Head of caudate nucleus (tissue), 42 donors: ENCODE results near the gene RAB5IF.
"Not testable (repeated sequence)": the region's sequence is repeated elsewhere in the genome, so short reads cannot be mapped to it uniquely, and the experiment has no call there.

Source experiments
- DNase-seq, 42 donors: peaks; one replicate each; pipeline versions ENCODE4 v3.0.0 to v3.0.0-alpha.2; 2020 to 2021; ENCODE audit warnings: mixed read lengths in 7 of 42
- intact Hi-C: fragments of 100-400 bp; cut with DNase I; formaldehyde crosslinking; loops from one replicate; pipeline ENCODE4 v1.15.0; 2022

The RAB5IF gene, protein sequence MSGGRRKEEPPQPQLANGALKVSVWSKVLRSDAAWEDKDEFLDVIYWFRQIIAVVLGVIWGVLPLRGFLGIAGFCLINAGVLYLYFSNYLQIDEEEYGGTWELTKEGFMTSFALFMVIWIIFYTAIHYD

DNA sequence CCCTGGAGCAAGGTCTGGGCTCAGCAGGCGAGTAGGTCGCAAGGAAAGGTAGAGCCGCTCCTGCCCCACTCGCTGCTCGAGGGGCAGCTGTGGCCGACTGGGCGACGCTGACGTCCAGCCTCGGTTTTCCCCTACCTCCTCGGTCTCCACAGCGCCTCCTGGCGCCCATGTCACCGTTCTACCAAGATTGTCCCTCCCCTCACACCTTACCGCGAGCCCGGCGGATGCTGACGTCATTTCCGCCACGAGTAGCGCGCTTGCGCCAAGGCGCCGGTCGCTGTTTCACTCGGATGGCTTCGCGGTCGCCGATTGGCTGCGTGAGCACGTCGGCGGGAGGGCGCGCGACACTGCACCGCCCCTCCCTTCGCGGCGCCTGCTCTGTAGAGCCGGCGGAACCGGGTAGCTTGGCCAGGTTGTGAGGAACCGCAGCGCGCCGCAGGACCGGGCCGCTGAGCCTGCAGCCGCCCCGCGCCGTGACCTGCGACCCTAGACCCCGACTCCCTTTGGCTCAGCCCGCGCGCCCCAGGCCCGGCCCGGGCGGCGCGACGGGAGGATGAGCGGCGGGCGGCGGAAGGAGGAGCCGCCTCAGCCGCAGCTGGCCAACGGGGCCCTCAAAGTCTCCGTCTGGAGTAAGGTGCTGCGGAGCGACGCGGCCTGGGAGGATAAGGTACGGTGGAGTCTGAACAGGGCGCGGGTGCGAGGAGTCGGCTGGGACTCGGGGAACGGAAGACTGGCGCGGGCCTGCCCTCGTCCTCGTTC is at the start of gene RAB5IF:
Gene RAB5IF, plus strand, starts transcription at position 381 of the 759 bp plus-strand sequence. Its CDS starts 173 bp downstream, at position 554.
- DNase-seq = peak; percentile 91 to 100 (median 97)
- intact Hi-C loops = loop anchor here (10.0 kb wide), 3 partner anchors 139 to 279 kb away; partner anchors contain the start of gene NDRG3

DNA sequence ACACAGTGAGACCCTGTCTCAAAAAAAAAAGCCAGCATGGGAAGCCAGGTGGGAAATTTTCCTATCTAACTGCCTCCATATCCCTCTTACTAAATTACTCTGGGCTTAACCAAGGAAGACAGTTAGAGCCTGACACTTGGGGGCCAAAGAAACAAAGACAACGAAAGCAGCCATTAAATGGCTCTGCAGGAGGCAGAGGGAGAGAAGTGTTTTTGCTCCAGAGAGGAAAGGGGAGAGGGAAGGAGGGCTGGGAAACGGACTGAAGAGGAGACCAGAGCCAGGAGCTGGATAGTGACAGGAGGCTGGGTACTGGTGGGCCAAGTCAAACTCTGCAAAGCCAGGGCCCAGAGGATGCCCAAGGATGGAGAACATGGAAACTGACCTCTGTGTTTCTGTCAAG is 42.9 kb upstream of the RAB5IF start:
- intact Hi-C loops = no loop called here
- DNase-seq = no peak

DNA sequence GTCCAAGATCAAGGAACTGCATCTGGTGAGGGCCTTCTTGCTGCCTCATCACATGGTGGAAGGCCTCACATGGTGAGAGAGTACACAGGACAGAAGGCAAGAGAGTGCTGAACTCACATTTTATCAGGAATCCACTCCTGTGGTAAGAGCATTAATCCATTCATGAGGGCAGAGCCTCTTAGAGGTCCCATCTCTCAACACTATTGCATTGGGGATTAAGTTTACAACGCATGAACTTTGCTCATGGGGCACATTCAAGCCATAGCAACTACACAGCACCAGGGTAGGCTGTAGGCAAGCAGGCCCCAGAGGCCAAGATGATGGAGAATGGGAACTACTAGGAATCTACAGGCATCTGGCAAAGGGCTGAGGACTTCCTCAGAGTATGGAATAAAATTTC is 42.2 kb upstream of the RAB5IF start:
- intact Hi-C loops = no loop called here
- DNase-seq = no peak

DNA sequence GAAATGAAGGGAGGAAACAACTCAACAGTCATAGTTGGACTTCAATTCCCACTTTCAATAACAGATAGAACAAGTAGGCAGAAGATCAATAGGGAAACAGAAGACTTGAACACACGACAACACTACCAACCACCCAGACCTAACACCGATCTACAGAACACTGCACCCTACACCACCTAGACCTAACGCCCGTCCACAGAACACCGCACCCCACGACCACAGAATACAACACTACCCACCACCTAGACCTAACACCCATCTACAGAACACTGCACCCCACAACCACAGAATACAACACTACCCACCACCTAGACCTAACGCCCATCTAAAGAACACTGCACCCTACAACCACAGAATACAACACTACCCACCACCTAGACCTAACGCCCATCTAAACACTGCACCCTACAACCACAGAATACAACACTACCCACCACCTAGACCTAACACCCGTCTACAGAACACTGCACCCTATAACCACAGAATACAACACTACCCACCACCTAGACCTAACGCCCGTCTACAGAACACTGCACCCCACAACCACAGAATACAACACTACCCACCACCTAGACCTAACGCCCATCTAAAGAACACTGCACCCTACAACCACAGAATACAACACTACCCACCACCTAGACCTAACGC is 41.4 kb upstream of the RAB5IF start:
- intact Hi-C loops, DNase-seq: not testable (repeated sequence)

DNA sequence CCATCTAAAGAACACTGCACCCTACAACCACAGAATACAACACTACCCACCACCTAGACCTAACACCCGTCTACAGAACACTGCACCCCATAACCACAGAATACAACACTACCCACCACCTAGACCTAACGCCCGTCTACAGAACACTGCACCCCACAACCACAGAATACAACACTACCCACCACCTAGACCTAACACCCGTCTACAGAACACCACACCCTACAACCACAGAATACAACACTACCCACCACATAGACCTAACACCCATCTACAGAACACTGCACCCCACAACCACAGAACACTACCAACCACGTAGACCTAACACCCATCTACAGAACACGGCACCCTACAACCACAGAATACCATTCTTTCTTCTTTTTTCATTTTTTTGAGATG is 40.9 kb upstream of the RAB5IF start:
- intact Hi-C loops, DNase-seq: not testable (repeated sequence)

DNA sequence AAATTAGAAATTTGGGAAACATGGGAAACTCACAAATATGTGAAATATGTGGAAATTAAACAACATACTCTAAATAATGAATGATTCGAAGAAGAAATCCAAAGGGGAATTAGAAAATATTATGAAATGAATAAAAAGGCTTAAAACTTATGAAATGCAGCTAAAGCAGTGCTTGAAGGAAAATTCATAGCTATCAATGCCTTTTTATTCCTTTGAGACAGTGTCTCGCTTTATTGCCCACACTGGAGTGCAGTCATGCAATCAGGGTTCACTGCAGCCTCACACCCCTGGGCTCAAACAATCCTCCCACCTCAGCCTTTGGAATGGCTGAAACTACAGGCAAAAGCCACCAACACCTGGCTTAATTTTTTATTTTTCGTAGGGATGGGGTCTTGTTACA is 40.1 kb upstream of the RAB5IF start:
- no peak for DNase-seq
- intact Hi-C loops = no loop called here

DNA sequence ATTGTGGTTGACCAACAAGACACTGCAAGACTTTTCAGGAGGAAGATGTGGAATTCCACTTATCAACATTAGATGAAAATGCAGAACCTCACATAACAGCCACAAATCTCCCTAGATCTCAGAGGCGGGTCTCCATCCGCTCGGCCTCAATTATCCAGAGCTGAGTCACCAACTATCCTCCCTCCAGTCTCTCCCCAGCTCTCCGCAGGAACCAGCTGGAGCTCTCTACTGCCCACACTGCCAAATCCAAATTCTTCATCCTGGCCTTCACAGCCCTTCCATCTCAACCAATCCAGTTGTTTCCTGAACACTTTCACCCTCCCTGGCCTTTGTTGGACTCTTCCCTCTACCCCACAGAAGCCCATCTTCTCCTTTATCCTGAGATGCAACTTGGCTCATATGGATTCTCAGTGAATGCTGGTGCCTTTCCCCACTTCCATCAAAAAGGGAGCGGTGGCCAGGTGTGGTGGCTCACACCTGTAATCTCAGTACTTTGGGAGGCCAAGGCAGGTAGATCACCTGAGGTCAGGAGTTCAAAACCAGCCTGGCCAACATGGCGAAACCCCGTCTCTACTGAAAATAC is 35.6 kb upstream of the RAB5IF start:
- DNase-seq = no peak
- intact Hi-C loops = no loop called here

DNA sequence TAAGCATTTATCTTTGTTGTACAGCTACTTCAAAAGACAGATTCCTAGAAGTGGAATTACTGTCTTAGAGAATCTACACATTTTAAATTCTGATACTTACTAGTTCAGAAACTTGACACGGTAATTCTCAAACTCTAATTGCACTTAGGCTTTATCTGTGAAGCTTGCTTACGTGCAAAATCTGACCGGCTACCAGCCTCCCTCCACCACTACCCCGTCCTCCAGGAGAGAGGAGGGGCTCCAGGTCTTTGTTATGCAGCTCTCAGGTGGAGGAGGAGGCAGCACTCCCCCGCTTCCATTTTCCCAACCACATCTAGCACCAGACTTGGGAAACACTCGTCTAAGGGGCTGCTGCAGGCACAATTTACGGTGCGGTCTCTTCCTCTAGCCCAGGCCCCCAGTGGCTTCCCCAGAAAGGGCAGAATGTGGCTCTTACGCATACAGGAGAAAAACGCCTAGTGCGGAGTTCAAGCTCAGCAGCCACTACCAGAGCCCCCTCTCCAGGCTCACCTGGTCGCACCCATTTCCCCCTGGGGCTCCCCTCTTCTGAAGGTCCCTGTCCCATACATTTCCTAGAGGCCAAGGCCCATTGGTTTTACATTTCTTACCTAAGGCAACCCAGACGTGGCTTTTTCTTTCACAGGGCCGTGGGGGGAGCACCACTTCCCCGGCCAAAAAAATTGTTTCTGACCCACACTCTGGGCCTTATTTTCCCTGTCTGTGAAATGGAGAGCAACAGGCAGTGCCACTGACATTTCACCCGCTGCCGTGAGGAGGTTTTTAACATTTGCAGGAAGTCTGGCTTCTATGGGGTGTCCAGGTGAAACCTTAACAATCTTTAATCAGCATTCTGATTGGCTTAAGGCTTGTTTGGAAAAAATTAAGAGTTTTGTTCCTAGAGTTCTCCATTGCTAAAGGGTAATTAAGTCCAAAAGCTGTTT is 33.7 kb upstream of the RAB5IF start:
- DNase-seq = no peak
- intact Hi-C loops = no loop called here

DNA sequence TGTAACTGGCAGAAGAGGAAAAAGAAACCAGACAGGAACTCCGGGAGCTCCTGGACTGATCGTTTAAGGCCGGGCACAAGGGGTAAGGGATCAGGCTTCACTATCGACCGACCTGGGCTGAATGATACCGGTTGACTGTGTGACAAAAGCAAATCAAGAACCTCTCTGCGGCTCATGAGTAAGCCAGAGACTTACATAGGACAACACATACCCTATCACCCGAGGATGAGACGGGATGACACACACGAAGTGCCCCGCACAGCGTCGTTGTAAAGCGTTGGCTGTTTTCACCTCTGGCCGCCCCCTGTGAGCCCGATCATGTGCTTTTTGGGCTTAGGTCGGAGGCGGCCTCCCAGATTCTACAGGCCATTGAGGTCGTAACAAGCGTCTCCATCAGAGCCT is 32.9 kb upstream of the RAB5IF start:
- intact Hi-C loops = no loop called here
- no peak for DNase-seq

DNA sequence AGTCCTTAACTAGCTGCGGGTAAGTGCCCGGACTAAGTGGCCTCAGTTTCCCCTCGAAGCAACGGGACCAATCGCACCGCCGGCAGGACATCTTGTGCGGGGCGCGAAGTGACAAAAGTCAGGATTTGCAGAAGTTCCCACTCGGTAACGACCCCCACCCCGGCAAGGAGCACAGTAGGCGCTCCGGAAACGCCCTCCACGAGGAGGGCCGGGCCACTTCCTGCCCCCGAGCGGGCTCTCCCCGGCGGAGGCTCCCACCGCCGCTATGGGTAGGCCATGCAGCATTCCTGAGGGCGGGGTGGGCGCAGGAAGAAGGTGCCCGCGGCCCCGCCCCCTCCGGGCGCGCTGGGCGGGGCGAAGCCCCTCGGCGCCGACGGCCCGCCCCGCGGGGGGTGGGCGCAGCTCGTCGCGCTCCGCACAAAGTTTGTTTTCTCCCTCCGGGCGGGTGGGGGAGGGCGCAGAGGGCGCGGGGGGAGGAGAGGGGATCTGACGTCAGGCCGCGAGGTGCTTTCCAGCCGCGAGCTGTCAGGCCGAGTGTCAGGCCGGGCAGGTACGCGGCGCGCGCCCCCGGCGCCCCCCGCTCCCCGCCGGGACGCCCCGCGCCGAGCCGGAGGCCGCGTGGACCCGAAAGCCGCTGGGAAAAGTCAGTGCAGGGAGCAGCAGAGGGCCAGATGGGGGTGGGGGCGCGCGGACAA is 32.3 kb upstream of the RAB5IF start, which contains the start of gene TGIF2:
Gene TGIF2, plus strand, starts transcription at position 495 of the 695 bp plus-strand sequence. CDS start 5,178 bp downstream, outside the sequence.
- intact Hi-C loops = no loop called here
- peak in 37 of 42 donors; percentile 22 to 71 (median 45) for DNase-seq

DNA sequence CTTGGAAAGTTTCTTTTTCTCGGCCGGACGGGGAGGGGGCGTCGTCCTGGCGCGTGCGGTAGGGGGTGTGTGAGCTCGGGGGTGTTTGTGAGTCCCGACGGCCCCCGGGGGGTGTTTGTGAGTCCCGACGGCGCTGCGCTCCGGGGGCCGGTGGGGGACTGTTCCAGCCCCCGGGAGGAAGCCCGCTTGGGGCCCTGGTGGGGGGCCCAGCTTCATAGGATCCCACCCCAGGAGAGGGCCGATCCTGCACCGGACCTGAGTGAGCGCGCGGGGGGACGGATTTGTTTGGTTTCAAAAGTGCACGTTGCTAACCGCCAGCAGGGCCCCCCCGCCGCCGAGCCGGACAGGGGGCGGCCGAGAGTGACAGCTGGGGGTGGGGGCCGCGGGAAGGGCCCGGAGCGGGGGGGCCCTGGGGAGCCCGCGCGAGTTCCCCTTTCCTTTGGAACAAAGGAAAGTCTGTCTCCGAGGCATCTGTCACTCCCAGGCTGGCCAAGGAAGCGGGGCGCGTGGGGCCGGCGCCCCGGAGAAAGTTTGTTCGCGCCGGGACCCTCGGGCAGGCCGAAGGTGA is 31.7 kb upstream of the RAB5IF start:
- DNase-seq = peak in 35 of 42 donors; percentile 18 to 73 (median 42)
- intact Hi-C loops = no loop called here

DNA sequence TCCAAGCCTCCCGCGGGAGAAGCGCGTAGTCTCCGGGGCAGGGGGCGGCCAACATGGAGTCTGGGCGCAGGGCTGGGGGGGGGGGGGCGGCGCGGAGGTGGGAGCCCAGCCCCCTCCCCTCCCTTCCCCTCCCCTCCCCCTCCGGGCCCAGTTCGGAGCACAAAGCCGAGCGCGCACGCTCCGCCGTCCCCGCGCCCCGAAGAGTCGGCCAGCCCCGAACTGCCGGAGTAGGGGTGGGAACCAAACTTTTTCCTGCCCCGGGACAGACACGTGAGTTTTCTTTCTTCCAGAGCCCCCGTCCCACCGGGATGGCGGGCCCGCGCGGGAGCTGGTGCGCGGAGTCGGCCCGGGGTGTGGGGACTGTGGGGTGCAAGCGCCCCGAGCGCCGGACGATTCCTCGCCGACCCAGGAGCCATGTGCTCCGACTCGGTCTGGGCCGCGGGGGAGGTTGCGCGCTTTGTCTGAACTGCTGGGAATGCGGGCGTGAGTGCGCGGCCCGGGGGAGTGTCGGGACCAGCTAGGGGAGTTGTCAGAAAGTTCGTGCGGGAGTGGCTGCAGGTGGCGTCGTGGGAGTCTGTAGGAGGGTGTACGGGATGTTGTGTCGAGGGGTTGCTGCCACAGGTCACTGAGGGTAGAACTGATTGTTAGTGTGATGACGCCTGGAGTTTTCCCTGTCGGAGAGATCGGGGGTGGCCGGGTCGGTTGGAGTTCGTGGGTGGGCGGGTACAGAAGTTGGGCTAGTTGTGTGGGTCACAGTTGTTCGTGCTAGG is 31.0 kb upstream of the RAB5IF start:
- DNase-seq = peak in 19 of 42 donors; percentile 5 to 51 (median 25)
- intact Hi-C loops = no loop called here

DNA sequence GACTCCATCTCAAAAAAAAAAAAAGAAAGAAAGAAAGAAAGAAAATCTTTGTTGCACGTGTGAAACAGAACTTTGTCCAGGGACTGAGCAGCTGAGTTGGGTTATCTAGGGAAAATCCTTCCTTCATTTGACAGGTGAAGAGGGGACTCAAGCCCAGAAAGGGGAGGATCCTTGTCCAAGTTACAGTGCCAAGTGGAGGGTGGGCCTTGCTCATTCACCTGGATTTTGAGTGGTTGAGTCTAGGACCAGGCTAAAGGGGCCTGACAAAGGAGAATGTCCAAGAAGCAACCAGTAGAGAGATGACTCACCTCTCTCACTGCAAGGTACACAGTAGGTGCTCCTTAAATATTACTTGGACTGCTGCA is 29.5 kb upstream of the RAB5IF start:
- DNase-seq = no peak
- intact Hi-C loops = no loop called here

DNA sequence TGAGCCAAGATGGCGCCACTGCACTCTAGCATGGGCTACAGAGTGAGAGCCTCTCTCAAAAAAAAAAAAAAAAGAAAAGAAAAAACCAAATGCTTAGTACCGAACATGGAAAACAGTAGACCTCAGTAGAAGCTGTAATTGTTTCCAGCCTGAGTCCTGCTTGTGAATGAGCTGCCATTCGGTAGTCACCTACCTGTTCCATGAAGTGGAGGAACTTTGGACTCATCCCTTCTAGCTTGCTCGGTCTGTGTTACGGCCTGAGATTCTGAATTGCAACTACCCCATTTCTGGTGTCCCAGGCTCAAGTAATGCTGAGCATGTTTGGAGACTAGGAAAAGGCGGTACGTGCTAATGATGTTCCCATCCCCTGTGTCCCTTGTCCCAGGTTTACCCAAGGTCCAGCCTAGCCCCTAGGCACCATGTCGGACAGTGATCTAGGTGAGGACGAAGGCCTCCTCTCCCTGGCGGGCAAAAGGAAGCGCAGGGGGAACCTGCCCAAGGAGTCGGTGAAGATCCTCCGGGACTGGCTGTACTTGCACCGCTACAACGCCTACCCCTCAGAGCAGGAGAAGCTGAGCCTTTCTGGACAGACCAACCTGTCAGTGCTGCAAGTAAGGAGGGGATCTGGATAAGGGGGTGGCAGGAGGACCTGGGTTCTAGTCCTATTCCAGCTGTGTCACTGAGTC is 27.1 kb upstream of the RAB5IF start:
- DNase-seq = no peak
- intact Hi-C loops = no loop called here

DNA sequence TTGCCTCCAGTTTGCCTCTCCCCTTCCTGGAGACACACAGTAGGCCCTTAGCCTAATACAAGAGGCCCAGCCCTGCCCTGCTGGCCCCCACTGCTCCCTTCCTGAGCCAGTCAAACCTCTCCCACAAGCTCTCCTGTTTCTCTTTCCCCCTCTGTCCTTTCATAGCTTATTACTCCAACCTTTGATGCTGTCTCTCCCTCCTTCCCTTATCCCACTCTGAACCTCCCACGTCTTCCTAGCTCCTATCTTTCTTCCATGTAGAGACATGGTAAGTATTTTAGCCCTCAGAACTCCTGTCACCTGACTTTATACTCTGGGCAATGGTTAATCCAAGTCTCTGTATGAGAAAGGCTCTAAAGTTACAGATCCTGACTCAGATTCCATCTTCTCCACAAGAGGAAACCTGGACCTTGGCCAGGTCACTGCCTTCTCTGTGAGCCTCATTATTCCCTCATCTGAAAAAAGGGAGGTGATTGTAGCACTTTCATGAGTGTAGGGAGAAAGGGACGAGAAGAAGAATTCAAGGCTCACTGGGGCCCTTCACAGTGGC is 25.5 kb upstream of the RAB5IF start:
- intact Hi-C loops = no loop called here
- DNase-seq = no peak

DNA sequence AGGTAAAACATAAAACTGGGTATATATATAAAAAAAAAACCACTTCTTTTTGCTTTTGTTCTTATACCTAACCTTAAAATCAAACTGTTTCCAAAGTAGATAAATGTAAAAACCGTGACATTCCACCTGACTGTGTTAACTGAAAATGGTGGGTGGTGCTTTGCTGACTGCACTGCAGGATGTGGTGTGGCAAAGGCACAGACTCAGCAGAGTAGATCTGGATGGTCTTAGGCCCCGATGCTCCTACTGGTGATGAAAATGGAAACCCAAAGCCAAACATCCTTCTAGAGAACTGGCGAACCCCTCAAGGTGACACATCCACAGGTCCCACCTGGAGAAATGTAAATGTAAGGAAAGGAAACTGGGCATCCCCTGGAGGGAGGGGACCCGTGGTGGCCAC is 23.3 kb upstream of the RAB5IF start:
- intact Hi-C loops = no loop called here
- peak in 1 of 42 donors; percentile 52 for DNase-seq
